Frontal cortex (tissue), 4 donors: ENCODE measurements around the gene PLEKHA7. TPM values are rescaled to one million over a fixed set of nuclear protein-coding genes. Genes with fewer than 3 reads are reported as not detected.
"Not testable (repeated sequence)": the region's sequence is repeated elsewhere in the genome, so short reads cannot be mapped to it uniquely, and the experiment has no call there.

Experiments used
- DNase-seq, 2 donors: peaks; one replicate each; pipeline ENCODE4 v3.0.0; 2012; ENCODE audit warnings: low spot score in 2 of 2
- FAIRE-seq: peaks from 2 replicates; lab custom pipeline; 2012; peaks lifted over from hg19 to GRCh38; lab: Jason Lieb, UNC
- total RNA-seq: library from RNA; depleted of rRNA; stranded (reverse); fragments of >200 nt; gene quantifications from one replicate; pipeline ENCODE4 v1.2.3, GENCODE V29; 2014
- donor health status: control.
- donor health status: control.
- donor health status: control.

Gene PLEKHA7
- total RNA-seq, 1 donor from 2014 or later, result 6.9 TPM

DNA sequence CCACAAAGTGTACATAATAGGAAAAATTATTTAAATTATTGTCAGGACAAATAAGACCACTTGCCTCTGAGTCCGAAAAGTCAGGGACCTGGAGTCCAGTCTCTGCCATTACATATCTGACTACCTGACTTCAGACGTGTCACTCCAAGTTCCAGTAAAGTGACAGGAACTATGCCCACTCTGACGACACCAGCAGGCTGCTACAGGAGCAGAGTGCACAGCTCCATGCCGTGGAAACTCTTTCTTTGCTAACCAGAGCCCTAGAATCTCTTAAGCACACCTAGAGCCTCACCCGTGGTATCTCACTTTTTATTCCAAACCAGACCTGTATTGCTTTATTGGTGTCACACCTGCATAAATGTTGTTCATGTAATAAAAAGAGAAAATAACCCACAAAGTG is 93.7 kb downstream of the PLEKHA7 start:
- FAIRE-seq (no peak), DNase-seq (no peak)

DNA sequence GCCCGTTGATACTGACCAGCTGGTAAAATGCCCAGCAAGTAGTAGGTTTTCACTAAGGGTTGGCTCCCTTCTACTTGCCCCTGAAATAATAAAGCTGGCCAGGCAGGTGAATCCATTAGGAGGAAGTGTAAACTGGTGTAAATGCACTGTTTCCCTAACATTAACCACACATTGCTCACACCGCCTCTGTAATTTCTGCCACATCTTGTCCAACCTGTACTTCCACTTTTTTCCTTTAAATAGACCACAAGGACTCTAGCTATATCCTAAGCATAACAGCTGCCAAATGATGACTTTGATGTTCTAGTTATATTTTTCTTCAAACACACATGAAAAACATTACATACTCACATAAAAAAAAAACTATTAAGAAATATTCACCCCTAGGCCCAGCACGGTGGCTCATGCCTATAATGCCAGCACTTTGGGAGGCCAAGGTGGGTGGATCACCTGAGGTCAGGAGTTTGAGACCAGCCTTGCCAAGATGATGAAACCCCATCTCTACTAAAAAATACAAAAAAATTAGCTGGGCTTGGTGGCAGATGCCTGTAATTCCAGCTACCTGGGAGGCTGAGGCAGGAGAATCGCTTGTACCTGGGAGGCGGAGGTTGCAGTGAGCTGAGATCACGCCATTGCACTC is 95.6 kb downstream of the PLEKHA7 start:
- FAIRE-seq, DNase-seq: not testable (repeated sequence)

DNA sequence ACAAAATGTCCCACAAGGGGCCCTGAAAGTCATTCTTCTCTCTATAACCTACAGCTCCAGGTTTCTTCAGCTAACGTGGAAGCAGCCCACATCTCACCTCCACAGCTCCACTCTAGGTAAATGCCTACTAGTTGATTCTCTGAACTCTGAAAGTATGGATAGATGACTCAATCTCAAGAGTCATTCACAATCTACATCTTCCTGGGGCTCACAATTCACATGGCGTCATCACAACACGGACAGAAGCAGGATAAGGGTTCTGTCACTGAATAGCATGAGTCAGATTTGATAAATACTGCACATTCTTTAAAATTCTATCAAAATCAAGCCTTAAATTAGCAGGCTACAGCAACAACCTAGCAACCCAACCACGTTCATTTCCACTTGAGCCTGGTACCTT is 96.3 kb downstream of the PLEKHA7 start:
- no peak for DNase-seq
- FAIRE-seq, result no peak

DNA sequence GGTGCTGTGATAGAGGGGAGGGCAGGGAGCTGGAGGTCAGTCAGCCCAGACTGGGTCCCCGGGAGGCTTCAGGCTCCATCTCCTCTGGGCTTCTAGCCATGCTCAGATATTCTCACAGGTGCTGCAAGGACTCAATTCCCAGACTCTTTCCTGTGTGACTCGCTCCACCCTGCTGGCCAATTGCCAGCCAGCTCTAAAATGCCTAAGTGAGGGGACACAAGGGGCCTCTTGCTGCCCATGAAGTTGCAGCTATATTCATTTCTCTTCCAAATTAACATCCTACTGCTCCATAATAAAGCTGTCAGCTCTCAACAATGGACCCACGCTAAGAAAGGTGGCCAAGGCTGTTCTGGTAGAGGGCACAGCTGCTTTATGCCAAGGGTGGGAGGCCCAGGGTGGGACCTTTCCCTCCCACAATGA is 101.5 kb downstream of the PLEKHA7 start:
- FAIRE-seq (no peak), DNase-seq (no peak)

DNA sequence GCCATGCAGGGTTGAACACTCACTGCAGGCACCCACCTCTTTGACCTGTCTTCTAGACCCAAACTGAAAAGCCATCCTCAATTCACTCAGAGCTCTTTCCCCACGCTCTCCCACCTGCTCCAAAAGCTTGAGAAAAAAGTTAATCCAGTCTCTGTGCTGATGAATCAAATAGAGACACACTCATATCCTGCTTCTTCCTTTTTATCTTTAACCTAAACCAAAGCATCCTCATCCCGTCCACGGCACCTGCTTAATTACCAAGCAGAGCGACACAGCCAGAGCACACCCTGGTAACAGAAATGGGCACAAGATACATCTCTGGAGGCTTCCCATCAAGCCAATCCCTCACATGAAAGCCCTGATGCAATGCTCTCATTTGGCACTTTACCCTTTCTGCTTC is 102.6 kb downstream of the PLEKHA7 start:
- no peak for DNase-seq
- FAIRE-seq, result no peak

DNA sequence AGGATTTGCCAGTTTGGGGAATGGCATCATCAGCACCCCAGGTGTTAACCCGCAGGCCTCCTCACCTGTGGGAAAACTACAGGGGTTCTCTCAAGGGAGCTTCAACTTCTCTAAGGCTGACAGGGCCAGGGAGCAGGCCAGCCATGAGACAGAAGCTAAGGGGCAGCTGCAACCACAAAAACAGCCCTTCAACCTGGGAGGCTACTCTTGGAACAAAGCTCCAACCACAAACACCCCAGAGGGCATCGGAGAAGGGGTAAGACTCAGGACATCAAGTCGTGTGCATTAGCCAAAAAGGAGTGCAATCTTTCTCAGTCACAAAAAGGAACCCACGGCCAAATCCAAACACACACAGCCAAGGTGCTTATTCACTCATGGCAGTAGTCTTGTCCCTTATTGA is 103.0 kb downstream of the PLEKHA7 start:
- DNase-seq (no peak), FAIRE-seq (no peak)

DNA sequence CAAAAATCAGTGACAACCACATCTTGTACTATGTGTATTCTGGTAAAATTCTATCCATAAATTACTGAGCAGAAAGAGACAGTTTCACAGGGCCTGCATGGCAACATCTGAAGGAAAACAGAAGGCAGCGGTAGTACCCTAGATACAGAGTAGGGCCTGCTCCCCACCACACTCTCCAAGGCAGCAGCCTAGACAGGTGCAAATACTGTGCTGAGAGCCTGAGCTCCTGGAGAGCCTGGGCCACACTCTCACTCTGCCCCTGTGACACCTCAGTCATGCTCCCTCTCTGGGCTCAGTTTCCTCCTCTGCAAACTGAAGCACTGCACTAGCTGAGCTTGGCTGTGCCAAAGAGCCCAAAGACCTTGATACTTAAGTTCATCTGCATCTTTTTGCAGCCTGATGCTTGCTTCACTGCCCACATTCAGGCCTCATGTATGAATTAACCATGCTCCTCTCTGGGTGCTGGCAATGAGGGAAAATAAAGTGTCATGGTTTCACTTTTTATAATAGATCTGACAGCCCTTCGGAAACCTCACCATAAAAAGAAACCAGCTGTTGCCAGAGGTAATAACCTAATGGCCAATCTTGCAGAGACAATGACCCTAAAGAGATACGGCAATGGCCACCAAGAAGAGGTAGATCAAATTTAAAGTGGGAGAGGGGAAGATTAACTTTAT is 104.7 kb downstream of the PLEKHA7 start:
- DNase-seq (no peak), FAIRE-seq (no peak)

DNA sequence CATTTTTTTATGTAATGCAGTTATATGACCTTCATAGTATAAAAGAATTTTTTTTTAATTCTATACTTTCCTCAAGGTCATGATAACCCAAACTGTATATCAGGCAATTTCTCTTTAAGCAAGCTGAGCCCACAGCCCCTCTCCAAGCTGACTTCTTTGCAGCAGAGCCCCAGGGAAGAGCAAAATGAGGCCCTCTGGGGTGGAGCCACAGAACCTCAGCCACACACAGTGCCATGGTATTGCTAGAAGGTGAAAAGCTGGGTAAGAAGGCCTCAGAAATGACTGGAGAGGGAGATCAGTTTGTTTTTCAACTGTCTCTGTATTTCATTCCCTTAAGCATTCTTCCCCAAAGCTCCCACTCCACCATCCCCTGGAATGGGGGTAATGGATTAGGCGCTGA is 108.8 kb downstream of the PLEKHA7 start:
- DNase-seq (no peak), FAIRE-seq (no peak)

DNA sequence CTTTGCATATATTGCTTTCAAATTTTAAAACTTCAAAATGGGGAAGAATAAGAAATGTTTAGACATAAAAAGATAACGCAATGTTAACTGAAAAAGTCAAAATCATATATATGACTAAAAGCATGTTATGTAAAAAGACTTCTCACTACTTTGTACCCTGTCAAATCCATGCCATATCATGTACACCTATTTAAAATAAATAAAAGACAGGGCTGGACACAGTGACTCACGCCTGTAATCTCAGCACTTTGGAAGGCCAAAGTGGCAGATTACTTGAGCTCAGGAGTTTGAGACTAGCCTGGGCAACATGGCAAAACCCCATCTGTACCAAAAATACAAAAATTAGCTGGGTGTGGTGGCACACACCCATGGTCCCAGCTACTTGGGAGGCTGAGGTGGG is 109.5 kb downstream of the PLEKHA7 start:
- DNase-seq, FAIRE-seq: not testable (repeated sequence)

DNA sequence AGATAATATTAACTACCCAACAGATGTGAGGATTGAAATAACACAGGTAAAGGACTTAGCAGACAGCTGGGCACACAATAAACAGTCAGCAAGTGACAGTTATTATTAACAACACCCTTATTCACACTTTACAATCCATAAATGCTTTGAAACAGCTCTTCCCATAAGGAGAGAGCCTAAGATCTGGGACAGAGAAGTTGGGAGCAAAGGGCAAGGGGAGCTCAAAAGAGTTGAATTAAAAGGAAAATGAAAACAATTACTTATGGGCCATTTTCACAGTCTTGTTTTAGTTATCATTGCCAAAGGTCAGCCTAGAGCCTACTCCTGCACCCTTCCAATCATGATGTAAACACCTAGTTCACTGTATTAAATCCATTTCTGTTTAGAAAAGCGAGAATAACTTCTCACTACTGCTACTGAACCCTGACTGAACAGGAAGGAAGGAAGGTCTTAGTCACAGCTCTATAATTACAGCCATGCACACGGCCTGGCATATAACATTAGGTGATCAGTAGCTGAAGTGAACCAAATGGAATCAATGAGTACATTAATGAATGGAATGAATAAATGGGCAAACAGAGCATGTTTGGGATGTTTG is 111.3 kb downstream of the PLEKHA7 start:
- FAIRE-seq (no peak), DNase-seq (no peak)

DNA sequence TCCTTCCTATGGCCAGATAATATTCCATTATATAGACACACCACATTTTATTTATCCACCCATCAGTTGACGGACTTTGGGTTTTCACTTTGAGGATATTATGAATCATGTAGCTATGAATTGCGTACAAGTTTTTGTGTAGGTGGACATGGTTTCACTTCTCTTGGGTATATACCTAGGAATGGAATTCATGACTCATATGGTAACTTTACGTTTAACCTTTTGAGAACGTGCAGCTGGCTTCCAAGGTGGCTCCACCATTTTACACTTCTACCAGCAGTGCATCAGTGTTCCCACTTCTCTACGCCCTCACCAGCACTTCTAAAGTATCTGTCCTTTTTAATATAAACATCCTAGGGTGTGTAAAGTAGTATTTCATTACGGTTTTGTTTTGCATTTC is 112.0 kb downstream of the PLEKHA7 start:
- DNase-seq (no peak), FAIRE-seq (no peak)

DNA sequence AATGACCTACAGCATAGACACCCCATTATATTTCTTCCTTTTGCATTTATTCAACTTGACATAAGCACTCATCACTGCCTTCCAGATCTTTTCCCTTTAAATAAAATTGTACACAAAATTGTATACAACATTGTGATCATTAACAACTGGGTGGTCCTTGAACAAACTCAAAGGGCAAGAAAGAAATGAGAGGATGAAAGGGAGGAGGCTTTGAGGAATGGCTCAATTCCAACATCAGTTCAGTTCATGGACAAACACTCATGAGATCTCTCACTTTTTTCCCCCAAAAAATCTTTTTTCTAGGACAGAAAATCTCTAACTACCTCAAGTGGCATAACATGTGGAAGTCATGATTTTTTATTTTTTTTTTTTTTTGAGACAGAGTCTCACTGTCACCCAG is 113.7 kb downstream of the PLEKHA7 start:
- no peak for FAIRE-seq
- no peak for DNase-seq

DNA sequence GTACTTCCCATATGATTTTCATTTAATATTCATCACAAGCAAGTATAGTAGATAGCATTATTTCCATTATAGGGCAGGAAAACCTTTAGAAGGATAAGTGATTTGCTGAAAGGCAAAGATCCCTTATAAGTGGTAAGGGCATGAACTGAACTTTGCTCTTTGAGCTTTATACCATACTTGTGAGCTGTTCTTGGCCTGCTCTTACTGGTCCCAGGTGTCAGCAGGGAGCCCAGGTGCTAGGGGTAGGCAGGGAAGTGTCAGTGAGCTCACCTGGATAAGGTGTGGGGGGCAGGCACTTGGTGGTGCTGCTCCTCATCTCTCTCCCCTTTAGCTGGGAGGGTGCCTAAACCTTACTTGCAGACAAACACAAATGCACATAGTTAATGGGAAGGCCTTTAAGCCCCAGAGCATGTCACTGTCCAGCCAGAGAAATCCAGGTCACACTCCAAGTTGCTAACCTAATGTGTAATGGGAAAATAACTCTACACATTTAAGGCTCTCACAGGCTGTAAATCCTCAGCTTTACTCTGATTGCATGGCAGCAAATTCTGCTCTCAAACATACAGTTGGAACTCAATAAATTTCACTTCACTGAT is 114.4 kb downstream of the PLEKHA7 start:
- no peak for DNase-seq
- FAIRE-seq, result no peak

DNA sequence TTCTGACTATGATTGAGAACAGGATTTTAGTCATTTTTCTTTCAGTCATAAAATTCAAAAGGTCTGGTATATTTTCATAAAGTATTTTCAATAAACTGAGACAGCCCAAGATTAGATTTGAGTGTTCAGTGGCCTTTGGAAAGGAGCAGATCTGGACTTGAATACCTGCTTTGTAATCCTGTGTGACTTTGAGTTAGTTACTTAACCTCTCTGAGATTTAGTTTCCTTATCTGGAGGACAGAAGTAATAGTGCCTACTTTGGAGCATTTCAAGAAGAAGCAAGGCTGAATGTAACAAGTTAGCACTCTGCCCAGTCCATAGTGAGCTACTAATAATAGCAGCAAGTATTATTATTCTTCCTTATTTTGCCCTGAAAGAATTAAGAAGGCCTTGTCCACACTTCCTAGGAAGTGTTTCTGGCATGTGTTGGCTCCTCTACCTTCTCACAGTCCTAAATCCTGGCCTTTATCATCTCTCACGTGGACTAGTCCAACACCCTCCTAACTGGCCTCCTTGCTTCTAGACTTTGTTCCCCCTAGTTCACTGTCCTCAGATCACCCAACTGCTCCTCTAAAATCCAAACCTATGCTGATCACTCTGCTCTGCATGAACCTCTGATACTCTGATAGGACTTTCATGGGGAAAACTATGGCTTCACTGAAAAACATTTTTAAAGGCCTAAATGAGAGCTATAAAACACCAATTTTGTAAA is 115.8 kb downstream of the PLEKHA7 start:
- no peak for DNase-seq
- FAIRE-seq, result no peak

DNA sequence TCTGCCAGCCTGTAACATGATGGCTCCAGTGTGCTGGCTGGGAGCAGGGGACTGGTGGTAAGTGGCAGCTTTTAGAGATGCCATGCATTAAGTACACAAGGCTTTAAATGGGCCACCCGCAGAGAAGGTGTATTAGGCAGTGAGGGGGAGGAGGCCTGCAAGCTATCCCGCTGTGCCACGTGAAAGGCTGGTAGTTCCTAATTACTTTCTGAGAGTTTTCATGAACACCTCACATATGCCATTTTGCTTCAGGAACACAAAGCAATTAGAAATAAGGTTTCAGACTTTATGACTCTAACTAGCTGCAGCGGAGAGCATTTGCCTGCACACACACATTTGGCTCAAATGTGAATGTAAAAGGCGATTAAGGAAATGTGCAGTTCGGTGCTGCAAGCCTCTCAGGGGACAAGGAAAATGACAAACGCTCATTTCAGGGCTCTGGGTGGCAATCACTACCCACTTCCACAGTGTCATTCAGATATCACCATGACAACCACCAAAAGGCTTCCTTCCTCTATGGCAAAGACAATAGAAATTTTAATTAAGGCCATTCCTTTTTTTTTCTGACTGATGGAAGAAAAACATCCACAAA is 116.6 kb downstream of the PLEKHA7 start:
- FAIRE-seq (no peak), DNase-seq (peak in 1 of 2 donors; percentile 30)

DNA sequence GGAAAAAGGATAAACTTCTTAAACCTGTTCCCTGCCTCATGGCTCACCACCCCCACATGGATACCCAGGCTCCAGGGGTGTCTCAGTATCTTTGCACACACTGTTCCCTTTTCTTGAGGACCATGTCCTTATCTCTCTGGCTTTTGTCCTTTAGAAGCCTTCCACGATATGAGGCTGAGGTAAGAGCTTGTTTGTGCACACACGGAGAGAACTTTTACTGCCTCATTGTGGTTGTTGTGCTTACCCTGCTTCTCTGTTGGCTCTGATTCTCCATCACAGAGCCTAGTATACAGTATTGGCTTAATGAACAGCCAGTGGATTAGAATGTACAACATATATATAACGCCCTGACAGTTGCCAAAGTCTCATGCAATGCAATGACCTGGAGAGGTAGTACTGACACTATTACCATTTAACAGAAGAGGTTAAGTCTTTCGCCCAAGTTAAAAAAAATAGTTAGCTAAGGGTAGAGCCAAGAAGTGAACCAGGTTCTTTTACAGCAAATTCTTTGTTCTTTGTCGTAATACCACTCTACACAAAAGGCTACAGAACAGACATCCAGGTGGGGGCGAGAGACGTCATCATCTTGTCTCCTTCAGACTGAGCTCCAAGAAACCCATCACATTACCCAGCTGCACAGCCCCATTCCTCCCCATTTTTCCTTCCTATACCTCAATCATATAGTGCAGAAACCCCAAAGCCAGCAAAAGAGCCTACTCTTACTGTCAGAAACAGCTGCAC is 117.3 kb downstream of the PLEKHA7 start:
- DNase-seq (no peak), FAIRE-seq (no peak)

DNA sequence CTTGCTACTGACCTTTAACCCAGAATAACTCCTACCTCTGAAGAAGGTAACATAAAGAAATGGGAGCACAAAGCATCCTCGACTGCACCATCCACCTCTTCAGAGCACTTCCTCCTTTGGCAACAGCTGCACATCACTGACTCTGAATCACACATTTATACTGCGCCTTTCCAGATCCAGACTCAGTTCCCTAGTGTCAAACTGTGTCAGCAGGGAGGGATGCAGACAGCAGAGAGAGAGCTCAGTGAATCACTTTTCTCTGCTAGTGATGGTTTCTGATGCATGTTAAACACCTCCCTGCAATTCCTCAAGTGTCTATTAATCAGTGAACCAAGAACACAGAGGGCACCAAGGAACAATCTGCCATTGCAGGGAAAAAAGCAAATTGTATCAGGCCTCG is 118.9 kb downstream of the PLEKHA7 start:
- FAIRE-seq (no peak), DNase-seq (no peak)

DNA sequence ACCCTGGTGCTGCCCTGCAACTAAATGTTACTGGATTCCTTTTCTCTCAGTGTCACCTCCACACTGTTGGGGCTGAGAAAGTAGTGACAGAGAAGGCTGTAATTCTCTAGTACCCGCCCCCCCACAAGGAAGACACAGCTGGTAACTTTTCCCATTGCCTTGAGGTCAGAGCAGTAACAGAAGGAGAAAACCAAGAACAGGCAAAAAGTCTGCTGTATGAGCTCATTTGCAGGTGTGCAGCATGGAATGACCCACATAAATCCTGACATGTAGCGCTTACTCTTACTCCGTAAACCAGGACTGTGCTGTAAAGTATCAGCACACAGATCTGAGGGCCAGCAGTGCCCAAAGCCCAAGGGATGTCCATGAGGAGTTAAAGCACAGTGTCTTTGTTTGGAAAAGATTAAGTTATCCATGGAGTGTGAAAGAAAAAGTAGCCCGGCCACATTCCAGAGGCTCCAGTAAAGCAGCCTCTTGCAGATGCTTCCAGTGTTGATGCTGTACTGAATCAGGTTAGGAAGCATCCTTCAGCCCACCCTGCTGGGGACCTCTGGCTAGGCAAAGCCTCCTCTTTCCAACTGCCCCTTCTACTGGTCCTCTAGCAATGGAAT is 120.7 kb downstream of the PLEKHA7 start:
- FAIRE-seq (no peak), DNase-seq (no peak)

DNA sequence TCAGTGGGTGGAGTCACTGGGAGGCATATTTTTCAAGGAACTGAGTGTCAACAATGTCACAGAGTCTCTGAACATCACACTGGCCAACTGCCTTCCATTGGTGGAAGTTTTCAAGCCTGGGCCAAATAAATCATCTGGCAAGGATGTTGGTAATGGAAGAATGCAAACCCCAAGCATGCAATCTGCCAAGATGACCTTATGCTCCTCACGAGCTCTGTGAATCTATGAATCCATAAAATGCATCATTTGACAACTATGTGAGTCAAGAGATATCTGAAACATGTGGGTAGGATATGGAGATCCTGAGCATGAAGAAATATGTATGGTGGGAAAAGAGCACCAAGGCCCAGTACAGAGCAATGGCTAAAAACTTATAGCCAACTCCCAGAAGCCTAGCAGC is 122.2 kb downstream of the PLEKHA7 start:
- FAIRE-seq, result no peak
- no peak for DNase-seq
